GM21390 (cell line): ENCODE measurements around the gene DEPP1.

ENCODE experiments used
- ATAC-seq: cut with Tn5 transposase; IDR thresholded peaks from one replicate; pipeline ENCODE4 v1.9.1; 2021; ENCODE audit not compliant: unreplicated experiment

DEPP1 gene

DNA sequence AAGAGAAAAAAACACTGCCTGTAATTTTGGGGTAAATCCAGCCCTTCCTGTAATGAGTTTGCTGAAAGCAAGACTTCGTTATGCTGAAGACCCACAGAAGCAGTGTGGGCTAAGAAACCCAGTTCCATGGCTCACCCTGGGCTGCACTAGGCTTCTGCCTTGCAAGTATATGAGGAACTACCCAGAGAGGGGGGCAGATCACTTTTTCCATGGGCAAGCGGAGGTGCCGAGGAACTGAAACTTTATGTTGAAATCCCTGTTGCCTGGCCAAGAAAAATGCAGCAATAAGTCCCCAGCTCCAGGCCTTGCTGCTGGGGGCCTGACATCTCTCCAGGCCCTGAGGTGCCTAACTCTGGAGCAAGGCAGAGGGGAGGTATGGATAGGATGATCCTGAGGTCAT, 10.5 kb downstream of the DEPP1 start:
- ATAC-seq = no peak

DNA sequence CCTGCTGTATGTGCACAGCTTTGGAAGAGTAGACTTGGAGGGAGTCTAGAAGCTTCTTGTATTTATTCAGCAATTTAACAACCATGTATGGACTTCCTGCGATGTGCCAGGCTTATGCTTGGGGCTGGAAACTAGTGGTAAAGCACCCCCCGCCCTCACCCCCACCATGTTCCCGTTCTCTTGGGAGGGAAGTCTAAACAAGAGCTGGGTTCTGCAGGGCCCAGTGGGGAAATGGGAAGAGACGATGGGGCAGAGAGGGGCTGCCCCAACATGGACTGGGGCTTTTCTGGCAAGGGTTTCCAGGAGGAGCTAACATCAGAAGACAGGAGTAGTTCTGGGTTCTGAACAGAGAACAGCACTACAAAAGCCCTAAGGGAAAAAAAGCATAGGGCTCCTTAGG, 11.0 kb downstream of the DEPP1 start:
- no peak for ATAC-seq

DNA sequence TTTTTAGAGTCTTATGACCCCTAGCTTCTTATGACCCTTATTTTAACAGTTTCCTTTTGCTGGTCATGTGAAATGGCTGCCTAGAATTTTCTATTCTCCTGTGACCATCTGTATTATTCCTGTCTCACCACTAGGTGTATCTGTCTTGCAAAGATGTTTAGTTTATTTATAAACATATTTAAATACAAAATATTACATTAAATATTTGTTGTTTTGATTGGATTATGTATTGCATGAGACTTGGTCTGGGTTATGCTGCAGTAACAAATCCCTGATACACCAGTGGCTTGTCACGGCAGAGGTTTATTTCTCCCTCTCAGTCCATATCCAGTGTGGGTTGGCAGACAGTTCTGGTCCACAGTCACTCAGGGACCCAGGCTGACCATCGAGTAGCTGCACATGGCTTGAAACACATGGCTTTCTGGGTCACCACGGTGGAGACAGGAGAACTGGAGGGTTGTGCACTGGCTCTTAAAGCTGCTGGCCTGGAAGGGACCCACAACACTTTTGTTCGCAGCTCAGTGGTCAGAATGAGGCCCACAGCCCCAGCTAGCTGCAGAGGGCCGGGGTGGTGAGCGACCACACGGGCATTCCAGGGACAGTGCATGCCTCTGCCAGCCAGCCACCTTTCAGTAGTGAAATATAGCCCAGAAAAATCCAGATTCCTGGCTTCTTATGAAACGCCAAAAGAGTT, 11.6 kb downstream of the DEPP1 start:
- ATAC-seq = no peak

DNA sequence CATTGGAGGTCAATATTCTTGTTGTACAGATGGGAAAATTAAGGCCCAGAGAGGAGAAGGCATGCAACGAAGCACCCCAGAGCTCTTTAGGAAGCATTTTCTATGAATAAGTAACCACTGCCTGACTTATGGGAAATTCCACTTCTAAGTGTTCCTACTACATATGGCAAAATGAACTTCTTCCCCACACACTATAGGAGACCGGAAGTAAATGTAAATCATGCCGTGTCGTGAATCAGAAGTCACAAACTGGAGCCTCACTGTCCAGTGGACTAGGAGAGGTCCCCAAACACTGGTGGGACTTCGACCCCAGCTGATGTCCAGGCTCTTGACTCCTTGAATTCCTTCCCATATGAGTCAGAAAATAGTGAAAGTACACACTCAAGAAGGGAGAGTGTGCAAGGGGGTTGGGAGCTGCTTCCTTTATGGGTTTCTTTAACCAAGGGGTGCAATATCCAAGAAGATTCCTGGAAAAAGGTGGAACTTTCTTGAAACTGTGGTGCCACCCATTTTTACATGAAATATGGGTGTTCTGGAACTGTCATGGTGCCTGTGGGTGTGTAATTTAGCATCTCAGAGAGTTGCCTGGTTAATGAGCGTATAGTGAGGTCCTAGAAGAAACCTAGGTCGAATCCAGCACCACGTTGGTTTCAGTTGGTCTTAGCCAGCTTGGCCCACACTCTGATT, 12.3 kb downstream of the DEPP1 start:
- no peak for ATAC-seq

DNA sequence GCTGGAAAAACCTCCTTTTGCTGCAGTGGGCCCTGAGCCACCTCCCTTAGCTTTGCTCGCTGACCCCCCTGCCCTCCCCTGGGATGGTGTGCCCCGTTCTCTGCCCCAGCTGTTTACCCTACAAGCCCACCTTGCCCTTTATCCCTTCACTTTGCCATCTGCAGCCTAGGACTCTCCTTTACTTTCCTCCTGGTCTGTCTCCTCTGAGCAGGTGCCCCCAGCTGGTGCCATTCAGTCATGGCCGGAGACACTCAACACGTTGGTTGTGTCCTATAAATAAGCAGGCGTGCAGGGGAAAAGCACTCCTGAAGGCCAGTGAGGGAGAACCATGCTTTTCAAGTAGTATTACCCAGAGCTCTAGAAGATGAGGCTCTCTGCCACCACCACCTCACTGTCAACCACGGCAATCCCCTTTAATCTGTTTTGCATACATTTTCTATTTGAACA, 12.9 kb downstream of the DEPP1 start:
- ATAC-seq = no peak

DNA sequence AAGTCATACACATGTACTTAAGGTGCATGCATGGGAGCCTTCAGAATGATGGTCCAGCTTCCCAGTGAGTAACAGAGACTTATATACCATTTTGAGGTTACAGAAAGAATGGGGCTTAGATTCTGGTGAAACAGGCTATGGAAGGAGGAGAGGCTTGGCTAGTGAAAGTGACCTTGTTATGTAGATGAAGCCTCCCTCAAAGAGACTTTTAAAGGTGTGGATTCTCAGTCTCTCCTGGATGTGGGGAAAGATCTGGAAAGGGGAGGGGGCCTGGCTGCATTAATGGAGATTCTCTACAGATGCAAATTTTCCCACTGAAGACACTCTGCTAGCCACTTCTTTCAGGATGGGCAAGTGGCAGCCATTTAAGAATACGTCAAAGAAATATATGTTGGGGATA, 13.5 kb downstream of the DEPP1 start:
- no peak for ATAC-seq

DNA sequence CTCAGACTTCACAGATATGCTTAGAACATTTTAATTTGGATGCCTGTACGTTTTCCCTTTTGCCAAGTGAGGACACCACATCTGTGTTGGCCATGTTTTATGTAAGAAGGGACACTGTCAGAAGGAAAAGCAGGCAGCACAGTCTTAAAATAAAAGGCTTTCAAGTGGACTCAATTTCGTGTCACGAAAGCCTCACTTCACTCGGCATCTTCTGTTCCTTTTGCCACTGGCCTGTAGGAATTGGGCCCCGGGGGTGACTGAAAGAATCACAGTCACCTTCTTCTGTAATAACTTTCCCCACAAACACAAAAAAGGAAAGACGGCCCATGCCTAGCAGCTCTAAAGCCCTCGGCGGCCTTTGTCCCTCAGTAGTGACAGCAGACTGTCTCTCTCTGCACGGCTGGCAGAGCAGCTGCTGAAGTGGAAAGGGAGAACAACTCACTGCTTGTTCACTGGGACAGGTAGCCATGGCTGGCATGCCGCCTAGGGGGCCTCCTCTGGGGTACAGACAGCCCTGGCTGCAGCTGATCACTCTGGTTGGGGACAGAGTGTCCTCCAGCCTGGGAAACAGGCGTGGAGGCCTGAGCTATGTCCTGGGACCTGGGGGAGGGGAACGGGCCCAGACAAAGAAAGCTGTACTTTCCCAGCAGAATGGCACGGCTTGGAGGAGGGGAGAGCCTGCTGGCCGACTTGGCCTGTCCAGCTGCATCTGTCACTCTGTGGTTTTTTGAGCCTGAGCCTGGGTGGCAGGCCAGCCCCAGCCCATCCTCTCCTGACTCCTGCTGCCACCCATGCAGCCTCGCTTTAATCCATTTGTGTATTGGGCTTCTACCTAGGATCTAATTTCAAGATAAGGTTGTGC, 14.6 kb downstream of the DEPP1 start:
- ATAC-seq = no peak

DNA sequence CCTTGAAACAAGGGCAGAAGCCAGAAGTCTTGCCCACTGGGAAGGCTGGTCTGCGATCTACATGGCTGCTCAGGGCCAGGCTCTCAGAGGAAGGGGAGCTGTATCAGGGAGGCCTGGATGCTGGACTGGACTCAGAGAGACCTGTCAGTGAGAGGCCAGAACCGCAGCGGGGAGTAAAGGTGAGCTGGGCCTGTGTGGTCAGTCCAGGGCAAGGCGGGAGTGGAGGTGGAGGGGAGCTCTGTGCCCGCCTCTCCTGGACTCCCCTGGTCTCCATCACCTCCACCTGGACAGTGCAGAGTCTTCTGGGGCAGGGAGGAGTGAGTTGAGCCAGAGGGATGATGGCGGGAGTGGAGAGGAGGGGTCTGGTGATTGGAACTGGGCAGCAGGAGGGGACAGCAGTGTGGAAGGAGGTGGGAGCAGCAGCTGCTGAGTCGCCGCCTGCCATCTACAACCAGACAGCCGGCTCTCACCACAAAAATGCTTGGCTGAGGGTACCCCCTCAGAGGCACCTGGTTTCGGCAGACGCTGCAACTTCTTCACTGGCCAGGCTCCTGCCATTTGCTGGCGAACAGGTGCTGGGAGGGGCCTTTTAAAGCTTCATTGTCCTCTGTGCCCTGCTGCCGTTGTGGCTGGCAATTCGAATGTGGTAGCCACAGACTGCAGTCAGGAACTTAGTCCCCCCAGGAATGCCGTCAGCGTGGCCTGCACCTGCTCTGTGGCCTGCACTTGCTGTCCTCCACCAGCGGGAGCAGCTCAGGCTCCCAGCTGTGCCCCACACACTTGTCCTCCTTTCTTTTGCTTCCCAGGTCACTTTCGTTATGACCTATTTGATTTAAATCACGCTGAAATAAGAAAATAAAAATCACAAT, 15.5 kb downstream of the DEPP1 start:
- ATAC-seq = no peak

DNA sequence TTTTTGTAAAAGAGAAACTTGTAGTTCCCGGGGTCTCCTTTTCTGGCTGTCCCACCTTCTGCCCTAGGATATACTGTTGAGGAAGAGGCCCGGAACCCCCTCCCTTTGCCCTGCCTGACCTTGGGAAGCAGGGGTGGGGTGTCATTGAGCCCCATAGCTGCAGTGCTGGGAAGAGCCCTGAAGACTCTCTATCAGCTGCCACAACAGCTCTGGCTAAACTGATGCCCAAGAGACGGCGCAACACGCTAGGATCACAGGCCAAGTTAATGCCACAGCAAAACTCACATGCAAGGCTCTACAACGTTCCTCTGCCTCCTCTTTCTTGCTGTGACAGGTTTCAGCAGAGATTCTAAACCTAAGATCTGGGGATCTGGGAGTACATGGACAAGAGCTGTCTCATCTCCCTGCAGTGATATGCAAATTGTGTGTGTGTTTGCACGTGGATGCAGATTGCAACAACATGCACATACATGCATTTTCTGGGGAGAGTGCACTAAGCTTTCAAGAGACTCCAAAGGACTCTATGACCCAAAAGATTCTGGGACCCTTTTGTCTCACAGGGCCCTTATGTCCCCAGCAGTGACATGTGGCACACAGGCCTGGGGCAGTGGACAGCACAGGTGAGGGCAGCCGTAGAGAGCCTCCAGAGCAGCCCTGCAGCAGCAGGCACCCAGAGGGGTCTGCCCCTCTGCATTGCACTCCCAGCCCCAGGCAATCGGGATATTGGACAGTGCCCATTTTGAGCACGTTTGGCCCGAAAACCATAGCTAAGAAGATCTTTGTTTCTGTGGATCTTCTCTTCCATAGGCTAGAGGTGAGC, 16.5 kb downstream of the DEPP1 start:
- ATAC-seq = no peak

DNA sequence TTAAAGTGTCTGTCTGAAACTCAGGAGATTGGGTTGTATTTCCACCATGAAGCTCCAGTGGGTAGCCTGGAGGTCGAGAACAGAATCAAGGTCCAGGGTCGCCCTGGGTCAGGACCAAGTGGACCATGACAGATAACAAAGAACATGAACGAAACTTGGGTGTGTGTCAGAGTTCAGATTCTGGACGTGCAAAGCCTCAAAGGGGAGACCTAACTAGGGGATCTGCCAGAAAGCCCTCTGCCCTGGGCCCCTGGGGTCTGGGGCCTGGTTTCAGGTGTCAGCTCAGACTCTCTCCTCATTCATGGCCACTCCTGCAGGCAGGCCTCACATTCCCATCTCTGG, 17.4 kb downstream of the DEPP1 start:
- no peak for ATAC-seq

DNA sequence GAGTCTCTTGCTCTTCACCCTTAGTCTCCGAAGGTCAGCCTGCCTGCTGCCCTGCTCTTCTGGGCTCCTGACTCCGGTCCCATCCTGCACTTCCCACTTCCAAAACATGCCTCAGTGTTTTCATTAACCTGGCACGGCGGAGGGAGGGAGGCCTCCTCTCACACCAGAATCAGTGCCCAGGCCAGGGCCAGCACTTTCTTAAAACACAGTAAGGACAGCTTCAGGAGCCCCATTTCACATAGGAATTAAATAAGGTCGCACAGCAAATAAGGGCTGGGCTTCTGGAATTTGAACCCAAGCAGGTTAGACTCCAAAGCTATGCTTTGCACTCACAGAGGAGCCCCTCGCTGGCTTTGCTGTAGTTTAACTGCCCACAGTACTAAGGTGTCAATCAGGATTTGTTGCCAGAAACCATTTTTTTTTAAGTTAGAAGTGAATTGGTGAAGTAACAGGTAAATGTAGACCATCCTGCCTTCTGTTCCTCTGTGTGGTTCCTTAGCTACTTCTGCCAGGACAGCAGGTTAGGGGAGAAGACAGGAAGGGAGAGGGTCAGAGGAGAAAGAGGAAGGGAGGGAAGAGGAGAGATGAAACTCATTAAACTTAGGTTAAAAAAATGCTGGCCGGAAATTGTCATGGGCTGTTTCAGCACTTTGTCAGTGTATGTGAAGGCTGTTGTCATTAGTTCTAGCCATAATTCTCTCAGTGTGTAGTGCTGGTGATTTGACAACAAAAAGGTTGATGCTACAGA, 18.0 kb downstream of the DEPP1 start:
- ATAC-seq = no peak

DNA sequence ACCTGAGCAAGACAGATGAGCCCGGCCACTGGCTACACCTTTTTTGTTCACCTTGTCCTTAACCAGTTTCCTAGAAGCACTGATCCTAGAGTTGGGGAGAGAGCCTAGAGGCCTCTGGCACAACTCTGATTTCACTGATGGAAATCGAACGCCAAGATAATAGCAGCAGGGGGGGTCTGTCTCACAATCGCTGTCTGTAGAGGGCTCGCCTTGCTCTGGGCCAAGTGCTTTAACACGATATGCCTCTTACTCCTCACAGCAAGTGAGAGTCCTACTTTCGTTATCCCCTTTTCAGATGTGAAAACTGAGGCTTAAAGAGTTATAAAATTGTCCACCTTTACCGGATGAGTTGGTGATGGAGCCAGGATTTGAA, 18.5 kb downstream of the DEPP1 start:
- ATAC-seq = no peak

DNA sequence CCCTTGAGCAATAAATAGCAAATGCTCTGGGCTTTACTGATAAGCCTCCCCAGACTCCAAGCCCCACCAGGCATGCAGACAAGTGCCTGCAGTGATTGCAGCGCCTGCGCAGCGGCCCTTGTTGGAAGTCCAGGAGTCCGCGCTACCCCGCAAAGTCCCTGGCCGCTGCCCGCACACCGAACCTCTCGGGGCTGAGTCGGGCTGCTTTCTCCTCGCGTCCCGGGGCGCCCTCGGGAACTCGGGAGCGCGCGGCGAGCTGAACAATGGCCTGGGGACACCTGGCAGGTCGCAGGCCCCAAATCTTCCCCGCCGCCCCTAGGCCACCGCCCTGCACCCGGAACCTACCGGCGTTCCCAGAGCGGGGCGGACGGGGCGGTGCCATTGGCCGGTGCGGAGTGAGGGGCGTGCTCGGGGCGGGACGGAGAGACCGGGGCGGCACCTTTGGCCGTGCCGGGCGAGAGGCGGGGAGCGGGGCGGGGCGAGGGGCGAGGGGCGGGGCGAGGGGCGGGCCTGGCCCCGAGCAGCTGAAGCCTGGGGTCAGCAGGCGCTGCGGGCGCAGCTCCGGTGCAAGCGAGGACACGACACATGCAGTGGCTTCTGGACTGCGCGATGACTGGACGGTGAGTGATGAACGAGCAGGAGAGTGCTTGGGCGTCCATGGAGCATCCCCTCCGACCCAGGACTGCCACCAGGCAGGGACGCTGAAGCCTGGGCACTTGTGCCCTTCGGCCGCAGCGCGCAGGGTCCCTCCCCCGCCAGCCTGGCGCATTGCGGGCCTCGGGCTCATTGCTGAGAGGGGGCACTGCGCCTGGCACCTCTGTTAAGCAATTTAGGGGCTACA, 19.1 kb downstream of the DEPP1 start, which contains the start of gene RASSF4:
Gene RASSF4 (plus strand): TSS at position 556 of the 841 bp plus-strand sequence. CDS start 10,401 bp downstream, outside the sequence.
- peak; percentile 95 for ATAC-seq

DNA sequence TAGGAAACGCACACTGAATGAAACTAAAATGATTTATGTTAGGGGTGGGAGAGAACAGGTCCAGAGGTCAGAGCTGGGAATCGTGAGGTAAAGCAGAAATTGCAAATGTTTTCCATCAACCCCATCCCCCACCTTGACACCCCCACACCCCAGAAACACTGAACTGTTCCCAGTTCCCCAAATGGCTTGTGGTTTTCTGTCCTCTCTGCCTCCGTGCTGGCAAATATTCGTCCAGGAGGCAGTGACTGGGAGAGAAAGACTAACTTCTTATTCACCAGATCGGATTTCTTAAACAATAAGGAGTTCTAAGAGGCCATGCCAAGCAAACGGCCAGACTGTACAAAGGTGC, 19.7 kb downstream of the DEPP1 start:
- no peak for ATAC-seq

DNA sequence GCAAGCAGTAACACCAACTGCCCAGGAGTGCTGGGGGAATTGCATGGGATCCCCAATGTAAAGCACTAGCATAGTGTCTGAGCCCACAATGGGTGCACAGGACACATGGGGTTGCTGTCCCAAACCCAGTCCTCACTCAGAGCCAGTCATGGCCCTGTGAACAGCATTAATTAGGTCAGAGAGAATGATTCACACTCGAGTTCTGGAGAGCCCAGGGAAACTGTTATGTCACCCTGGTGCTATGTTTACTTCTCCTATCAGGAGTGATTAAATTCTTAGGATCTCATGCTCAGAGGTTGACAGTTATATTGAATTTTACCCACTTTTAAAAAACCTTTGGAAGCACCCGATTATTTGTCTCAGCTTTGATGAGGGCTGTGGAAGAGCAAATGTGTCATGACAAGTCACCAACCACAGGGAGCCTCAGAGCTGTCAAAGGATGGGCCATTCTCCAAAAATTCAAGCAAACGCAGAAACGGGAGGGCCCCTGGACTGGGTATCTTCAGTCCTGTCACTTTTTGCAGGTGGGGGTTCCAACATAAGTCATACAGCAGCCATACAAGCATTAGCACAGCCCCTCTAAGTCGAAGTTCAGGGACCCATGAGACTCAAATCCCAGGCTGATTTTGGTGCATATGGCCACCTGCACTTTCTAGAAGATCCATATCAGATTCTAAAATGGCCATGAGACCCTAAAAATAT, 20.3 kb downstream of the DEPP1 start:
- no peak for ATAC-seq

DNA sequence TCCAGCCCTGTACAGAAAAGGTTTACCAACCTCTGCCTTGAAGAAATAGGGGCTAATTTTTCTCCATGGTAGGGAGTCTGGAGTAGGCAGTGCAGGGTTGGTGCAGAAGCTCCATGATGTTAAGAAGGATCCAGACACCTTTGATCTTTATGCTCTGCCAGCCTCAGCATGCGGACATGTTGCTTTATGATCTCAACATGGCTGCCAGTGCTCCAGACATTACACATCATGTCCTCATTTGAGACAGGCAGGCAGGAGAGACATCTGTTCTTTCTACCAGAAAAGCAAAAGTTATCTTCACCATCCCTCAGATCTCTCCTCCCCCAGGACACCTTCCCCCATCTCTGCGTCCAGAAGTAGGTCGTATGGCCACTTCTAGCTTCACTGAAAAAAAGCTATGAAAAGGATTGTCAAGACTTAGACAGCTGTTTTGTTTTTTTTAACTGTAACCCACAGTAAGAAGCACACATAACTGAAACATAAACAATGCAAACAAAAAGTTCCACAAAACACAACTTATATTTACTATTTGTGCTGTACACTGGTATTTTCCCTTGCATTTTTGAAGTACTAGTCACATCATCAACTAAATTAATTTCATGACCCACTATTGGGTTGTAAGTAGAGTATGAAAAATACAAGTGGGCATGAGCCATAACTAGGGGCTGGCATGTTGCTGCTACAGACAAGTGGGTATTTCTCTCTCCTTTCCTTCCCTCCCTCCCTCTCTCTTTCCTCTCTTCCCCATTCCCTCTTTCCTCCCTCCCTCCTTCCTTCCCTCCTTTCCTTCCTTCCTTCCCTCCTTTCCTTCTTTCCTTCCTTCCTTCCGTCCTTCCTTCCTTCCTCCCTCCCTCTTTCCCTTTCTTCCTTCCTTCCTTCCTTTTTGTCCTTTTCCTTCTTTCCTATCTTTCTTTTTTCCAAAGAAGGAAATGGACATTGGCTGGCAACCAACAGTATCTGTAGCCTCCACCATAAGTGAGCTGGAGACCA, 21.6 kb downstream of the DEPP1 start:
- no peak for ATAC-seq

DNA sequence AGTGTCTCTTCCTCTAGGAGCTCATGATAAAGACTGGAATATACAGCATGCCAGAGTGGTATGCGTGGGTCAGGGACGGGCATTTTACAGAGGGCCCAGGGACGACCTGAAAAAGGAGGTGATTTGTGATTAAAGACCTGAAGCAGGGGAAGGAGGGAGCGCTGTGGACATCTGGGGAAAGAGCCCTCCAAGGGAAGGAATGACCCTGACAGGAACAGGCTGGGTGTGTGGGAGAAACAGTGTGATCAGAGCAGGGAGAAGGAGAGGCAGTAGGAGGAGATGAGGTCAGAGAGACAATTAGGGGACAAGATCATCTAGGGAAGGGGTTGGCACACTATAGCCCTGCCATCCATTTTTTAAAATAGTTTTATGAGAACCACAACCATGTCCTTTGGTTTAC, 22.4 kb downstream of the DEPP1 start:
- ATAC-seq = no peak
